Parathyroid adenoma (tissue), 2 donors: ENCODE data around the gene ARIH1.
"Not testable (repeated sequence)": the region's sequence is repeated elsewhere in the genome, so short reads cannot be mapped to it uniquely, and the experiment has no call there.

Experiments used
- H2AFZ ChIP-seq: fragments of 300-600 bp; sonication (generic); one replicate; pipeline ENCODE4 v1.7.0; 2017; ENCODE audit warnings: antibody characterized with exemption, mild to moderate bottlenecking
- H3K27ac ChIP-seq: fragments of 300-600 bp; sonication (generic); one replicate; pipeline ENCODE4 v1.7.0; 2017
- H3K27me3 ChIP-seq: fragments of 300-600 bp; sonication (generic); one replicate; pipeline ENCODE4 v1.7.0; 2017; ENCODE audit warnings: low read length; ENCODE audit not compliant: control insufficient read depth, insufficient read depth
- H3K36me3 ChIP-seq: fragments of 300-600 bp; sonication (generic); one replicate; pipeline ENCODE4 v1.7.0; 2017; ENCODE audit warnings: low read length; ENCODE audit not compliant: control insufficient read depth, insufficient read depth
- H3K4me1 ChIP-seq: fragments of 300-600 bp; sonication (generic); one replicate; pipeline ENCODE4 v1.7.0; 2017; ENCODE audit warnings: control low read depth
- H3K4me2 ChIP-seq: fragments of 300-600 bp; sonication (generic); one replicate; pipeline ENCODE4 v1.7.0; 2017; ENCODE audit warnings: low read length
- H3K4me3 ChIP-seq: fragments of 300-600 bp; sonication (generic); one replicate; pipeline ENCODE4 v1.7.0; 2017; ENCODE audit warnings: low read depth, low read length
- H3K79me2 ChIP-seq: fragments of 300-600 bp; sonication (generic); one replicate; pipeline ENCODE4 v1.7.0; 2017; ENCODE audit warnings: control low read depth
- H3K9ac ChIP-seq: fragments of 300-600 bp; sonication (generic); one replicate; pipeline ENCODE4 v1.7.0; 2017; ENCODE audit warnings: mild to moderate bottlenecking
- H3K9me3 ChIP-seq: fragments of 300-600 bp; sonication (generic); one replicate; pipeline ENCODE4 v1.7.0; 2017; ENCODE audit warnings: low read length; ENCODE audit not compliant: control insufficient read depth
- CTCF ChIP-seq: fragments of 300-600 bp; sonication (generic); IDR thresholded peaks from one replicate; pipeline ENCODE4 v1.7.0; 2017; ENCODE audit warnings: antibody characterized with exemption, mild to moderate bottlenecking
- donor health status: primary hyperparathyroidism.

ARIH1 gene

DNA sequence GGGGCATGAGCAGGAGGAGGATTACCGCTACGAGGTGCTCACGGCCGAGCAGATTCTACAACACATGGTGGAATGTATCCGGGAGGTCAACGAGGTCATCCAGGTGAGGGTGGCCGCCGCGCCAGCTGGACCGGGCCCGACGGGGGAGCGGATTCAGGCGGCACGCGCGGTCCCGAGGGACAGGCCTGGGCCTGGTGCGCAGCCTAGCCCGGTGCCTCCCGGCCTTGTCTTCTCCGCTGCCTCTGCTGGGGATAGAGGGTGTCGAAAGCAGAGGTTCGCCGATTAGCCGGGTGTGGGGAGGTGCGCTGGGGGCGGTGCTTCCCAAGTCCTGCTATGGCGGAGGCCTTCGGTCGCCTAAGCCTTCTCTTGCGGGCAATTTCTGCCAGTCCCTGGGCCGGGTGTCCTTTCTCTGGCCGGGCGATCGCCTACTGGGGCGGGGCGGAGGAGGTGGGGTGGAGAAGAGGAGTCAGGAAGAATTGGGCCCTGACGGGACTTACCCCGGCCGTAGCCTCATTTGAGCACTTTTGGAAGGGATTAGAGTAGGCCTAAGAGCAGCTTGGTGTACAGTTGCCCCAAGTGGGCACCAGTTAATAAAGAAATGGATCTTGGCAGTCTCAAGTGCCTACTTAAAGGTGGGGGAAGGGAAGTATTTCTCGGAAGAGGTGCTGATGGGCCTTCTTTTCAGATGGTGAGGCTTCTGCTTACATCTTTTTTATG lies 940 bp downstream of the ARIH1 start:
- Histone ChIP-seq H3K4me2 (peak overlapping the region; percentile 98), H3K9me3 (no peaks in the 10 kb centered on the region), H3K4me1 (peaks cover 14% of the 10 kb centered on the region), H3K36me3 (no peaks in the 10 kb centered on the region), H3K9ac (no peak overlapping the region), H3K4me3 (peak overlapping the region; percentile 87), H3K27ac (peak overlapping the region; percentile 99), H3K27me3 (no peaks in the 10 kb centered on the region), H3K79me2 (peaks cover 35% of the 10 kb centered on the region), H2AFZ (peak overlapping the region; percentile 31)
- no peak for TF ChIP-seq CTCF

- Histone ChIP-seq H3K27ac (peak overlapping the region; percentile 99), H3K4me3 (peak overlapping the region; percentile 87), H3K9ac (no peak overlapping the region), H3K36me3 (no peaks in the 10 kb centered on the region), H3K27me3 (no peaks in the 10 kb centered on the region), H3K4me2 (peak overlapping the region; percentile 98), H3K79me2 (peaks cover 42% of the 10 kb centered on the region), H3K9me3 (no peaks in the 10 kb centered on the region), H2AFZ (peak overlapping the region; percentile 31), H3K4me1 (peaks cover 14% of the 10 kb centered on the region)
- no peak for TF ChIP-seq CTCF
Observed at GRCh38 chr15:72475674-72476073, 1.5 kb downstream of the ARIH1 start.

- H3K9ac ChIP-seq, H2AFZ ChIP-seq, H3K36me3 ChIP-seq, H3K27ac ChIP-seq, H3K27me3 ChIP-seq, H3K9me3 ChIP-seq: not testable (repeated sequence)
- H3K4me3 ChIP-seq, result peak overlapping the region; percentile 87
- peak overlapping the region; percentile 98 for H3K4me2 ChIP-seq
- peaks cover 14% of the 10 kb centered on the region for H3K4me1 ChIP-seq
- H3K79me2 ChIP-seq, result peaks cover 44% of the 10 kb centered on the region
Observed at GRCh38 chr15:72476330-72476729, 2.2 kb downstream of the ARIH1 start.

- TF ChIP-seq CTCF, result no peak
- H3K36me3 ChIP-seq, result no peaks in the 10 kb centered on the region
- no peak overlapping the region for H3K9ac ChIP-seq
- no peak overlapping the region for H3K4me2 ChIP-seq
- H2AFZ ChIP-seq, result no peak overlapping the region
- peaks cover 9% of the 10 kb centered on the region for H3K4me1 ChIP-seq
- no peak overlapping the region for H3K4me3 ChIP-seq
- H3K9me3 ChIP-seq, result no peaks in the 10 kb centered on the region
- no peak overlapping the region for H3K27ac ChIP-seq
- peaks cover 59% of the 10 kb centered on the region for H3K79me2 ChIP-seq
- no peaks in the 10 kb centered on the region for H3K27me3 ChIP-seq
Observed at GRCh38 chr15:72481015-72481659, 7.0 kb downstream of the ARIH1 start.

DNA sequence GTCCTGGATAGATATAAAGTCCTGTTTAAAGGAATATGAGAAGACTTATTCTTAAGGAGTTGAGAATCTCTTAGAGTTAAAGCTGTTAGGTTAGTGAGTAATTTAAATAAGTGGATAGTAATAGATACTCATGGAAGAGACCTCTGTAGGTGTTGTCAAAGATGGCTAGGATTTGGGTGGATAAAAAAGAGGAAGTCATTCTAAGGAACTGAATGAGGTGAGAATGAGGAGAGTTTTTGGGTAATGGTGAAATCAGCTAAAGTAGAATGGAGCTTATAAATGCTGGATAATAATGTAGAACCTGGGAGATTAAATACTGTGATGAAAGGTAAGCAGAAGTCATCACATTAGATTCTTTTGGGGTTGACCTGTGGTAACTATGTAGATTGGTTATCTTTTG lies 8.1 kb downstream of the ARIH1 start:
- no peak for TF ChIP-seq CTCF
- Histone ChIP-seq H3K36me3 (no peaks in the 10 kb centered on the region), H3K4me2 (no peak overlapping the region), H3K4me3 (no peak overlapping the region), H2AFZ (no peak overlapping the region), H3K27me3 (no peaks in the 10 kb centered on the region), H3K9ac (no peak overlapping the region), H3K4me1 (peaks cover 3% of the 10 kb centered on the region), H3K79me2 (peaks cover 55% of the 10 kb centered on the region), H3K27ac (no peak overlapping the region), H3K9me3 (no peaks in the 10 kb centered on the region)
